ENCODE measurements around the gene USP17L10.
"Not testable (repeated sequence)": the region's sequence is repeated elsewhere in the genome, so short reads cannot be mapped to it uniquely, and the experiment has no call there.

Gene USP17L10, protein sequence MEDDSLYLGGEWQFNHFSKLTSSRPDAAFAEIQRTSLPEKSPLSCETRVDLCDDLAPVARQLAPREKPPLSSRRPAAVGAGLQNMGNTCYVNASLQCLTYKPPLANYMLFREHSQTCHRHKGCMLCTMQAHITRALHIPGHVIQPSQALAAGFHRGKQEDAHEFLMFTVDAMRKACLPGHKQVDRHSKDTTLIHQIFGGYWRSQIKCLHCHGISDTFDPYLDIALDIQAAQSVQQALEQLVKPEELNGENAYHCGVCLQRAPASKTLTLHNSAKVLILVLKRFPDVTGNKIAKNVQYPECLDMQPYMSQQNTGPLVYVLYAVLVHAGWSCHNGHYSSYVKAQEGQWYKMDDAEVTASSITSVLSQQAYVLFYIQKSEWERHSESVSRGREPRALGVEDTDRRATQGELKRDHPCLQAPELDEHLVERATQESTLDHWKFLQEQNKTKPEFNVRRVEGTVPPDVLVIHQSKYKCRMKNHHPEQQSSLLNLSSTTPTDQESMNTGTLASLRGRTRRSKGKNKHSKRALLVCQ

DNA sequence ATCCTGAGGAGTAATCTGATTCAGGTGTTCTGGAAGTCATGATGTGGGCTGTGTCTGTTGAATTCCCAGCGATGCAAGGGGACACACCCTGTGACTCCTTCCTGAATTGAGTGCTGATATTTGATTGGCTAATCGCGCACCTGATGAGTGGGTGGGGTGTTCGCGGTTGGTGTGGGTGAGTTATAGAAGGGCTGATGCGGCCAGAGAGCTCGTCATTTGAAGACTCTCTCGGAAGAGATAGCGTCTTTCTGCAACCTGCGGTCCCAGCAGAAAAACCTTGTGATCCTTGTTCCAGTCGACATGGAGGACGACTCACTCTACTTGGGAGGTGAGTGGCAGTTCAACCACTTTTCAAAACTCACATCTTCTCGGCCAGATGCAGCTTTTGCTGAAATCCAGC is at the start of gene USP17L10:
TSS of gene USP17L10 (plus strand) at position 301 of the 400 bp plus-strand sequence. CDS start at position 301, 0 bp downstream.
- DNase-seq: not testable (repeated sequence)

DNA sequence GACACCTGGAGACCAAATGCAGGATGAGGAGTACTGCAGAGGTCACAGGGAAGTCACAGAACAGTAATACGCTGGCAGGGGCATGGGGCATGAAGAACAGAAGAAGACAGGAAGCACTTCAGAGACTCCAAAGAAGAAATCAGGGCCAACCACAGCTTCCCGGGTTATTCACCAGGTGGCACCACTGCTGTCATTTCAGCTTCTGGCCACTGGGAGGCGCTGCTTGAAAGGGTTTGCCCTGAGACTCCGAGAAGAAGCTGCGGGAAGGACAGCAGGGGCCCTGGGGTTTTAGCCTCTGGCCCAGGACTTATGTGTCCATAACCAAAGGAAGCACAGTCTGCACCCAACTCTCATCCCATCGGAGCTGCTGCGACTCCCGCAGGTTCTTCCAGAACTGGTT is 44.5 kb upstream of the USP17L10 start:
- DNase-seq: not testable (repeated sequence)

DNA sequence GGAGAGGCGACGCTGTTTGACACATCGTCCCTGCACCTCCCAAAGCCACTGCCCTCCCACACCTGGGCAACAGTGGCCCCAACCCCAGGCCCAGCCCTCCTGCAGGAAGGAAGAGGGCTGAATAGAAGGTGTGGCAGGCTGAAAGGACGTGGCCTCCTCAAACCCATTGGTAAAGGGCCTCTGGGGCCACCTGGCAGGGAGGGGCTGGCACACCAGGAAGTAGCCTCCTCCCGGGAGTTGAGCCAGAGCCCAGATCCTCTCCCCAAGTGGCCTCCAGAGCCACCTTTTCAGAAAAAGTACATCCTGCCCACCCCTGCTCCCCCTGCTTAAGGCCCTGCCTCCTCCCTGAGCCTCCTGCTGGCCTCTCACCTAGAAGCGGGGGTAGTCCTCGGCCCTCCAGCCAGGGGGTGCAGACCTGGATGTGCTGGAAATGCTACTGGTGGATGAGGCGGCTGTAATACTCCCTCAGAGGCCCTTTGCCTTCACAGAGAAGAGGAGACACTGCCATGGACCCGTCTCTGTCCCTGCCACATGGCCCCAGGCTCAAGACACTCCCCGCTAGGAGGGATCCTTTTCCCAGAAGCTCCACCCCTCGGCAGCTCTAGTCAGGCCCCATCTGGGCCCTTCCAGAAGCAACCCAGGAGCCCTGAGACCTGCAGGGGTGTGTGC is 40.5 kb upstream of the USP17L10 start, which contains the start of gene FAM90A26:
TSS of gene FAM90A26 (plus strand) at position 619 of the 669 bp plus-strand sequence. CDS start 2,764 bp downstream, outside the sequence.
- not testable (repeated sequence) for DNase-seq

DNA sequence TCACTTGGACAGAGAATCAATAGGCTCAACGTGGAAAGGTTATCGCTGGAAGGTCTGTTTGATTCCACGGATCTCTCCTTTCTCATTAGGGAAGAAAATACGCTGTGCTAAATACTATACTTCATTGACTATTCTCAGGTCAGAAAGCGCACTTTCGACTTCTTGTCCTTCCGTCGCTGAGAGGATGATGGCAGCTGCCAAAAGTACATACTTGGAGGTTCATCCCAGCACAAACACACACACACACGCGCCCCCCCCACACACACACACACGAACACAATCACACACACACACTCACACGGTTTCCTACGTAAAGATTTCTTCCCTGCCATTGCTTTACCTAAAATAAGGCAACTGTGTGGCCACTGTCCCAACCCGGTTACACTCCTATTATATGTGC is 4.2 kb downstream of the USP17L10 start:
- not testable (repeated sequence) for DNase-seq

DNA sequence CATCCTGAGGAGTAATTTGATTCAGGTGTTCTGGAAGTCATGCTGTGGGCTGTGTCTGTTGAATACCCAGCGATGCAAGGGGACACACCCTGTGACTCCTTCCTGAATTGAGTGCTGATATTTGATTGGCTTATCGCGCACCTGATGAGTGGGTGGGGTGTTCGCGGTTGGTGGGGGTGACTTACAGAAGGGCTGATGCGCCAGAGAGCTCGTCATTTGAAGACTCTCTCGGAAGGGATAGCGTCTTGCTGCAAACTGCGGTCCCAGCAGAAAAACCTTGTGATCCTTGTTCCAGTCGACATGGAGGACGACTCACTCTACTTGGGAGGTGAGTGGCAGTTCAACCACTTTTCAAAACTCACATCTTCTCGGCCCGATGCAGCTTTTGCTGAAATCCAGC is 4.6 kb downstream of the USP17L10 start, which contains the start of gene USP17L11:
TSS of gene USP17L11 (plus strand) at position 301 of the 400 bp plus-strand sequence. CDS start at position 301, 0 bp downstream.
- not testable (repeated sequence) for DNase-seq

DNA sequence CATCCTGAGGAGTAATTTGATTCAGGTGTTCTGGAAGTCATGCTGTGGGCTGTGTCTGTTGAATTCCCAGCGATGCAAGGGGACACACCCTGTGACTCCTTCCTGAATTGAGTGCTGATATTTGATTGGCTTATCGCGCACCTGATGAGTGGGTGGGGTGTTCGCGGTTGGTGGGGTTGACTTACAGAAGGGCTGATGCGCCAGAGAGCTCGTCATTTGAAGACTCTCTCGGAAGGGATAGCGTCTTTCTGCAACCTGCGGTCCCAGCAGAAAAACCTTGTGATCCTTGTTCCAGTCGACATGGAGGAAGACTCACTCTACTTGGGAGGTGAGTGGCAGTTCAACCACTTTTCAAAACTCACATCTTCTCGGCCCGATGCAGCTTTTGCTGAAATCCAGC is 9.4 kb downstream of the USP17L10 start, which contains the start of gene USP17L12:
TSS of gene USP17L12 (plus strand) at position 301 of the 400 bp plus-strand sequence. CDS start at position 301, 0 bp downstream.
- not testable (repeated sequence) for DNase-seq

DNA sequence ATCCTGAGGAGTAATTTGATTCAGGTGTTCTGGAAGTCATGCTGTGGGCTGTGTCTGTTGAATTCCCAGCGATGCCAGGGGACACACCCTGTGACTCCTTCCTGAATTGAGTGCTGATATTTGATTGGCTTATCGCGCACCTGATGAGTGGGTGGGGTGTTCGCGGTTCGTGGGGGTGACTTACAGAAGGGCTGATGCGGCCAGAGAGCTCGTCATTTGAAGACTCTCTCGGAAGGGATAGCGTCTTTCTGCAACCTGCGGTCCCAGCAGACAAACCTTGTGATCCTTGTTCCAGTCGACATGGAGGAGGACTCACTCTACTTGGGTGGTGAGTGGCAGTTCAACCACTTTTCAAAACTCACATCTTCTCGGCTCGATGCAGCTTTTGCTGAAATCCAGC is 14.1 kb downstream of the USP17L10 start, which contains the start of gene USP17L13:
TSS of gene USP17L13 (plus strand) at position 301 of the 400 bp plus-strand sequence. CDS start at position 301, 0 bp downstream.
- DNase-seq: not testable (repeated sequence)

DNA sequence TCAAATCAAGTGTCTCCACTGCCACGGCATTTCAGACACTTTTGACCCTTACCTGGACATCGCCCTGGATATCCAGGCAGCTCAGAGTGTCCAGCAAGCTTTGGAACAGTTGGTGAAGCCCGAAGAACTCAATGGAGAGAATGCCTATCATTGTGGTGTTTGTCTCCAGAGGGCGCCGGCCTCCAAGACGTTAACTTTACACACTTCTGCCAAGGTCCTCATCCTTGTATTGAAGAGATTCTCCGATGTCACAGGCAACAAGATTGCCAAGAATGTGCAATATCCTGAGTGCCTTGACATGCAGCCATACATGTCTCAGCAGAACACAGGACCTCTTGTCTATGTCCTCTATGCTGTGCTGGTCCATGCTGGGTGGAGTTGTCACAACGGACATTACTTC is 19.8 kb downstream of the USP17L10 start:
- not testable (repeated sequence) for DNase-seq

DNA sequence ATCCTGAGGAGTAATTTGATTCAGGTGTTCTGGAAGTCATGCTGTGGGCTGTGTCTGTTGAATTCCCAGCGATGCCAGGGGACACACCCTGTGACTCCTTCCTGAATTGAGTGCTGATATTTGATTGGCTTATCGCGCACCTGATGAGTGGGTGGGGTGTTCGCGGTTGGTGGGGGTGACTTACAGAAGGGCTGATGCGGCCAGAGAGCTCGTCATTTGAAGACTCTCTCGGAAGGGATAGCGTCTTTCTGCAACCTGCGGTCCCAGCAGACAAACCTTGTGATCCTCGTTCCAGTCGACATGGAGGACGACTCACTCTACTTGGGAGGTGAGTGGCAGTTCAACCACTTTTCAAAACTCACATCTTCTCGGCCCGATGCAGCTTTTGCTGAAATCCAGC is 23.6 kb downstream of the USP17L10 start, which contains the start of gene USP17L15:
TSS of gene USP17L15 (plus strand) at position 301 of the 400 bp plus-strand sequence. CDS start at position 301, 0 bp downstream.
- not testable (repeated sequence) for DNase-seq

DNA sequence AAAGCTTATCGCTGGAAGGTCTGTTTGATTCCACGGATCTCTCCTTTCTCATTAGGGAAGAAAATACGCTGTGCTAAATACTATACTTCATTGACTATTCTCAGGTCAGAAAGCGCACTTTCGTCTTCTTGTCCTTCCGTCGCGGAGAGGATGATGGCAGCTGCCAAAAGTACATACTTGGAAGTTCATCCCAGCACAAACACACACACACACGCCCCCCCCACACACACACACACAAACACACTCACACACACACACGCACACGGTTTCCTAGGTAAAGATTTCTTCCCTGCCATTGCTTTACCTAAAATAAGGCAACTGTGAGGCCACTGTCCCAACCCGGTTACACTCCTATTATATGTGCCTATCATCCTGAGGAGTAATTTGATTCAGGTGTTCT is 28.0 kb downstream of the USP17L10 start:
- not testable (repeated sequence) for DNase-seq

DNA sequence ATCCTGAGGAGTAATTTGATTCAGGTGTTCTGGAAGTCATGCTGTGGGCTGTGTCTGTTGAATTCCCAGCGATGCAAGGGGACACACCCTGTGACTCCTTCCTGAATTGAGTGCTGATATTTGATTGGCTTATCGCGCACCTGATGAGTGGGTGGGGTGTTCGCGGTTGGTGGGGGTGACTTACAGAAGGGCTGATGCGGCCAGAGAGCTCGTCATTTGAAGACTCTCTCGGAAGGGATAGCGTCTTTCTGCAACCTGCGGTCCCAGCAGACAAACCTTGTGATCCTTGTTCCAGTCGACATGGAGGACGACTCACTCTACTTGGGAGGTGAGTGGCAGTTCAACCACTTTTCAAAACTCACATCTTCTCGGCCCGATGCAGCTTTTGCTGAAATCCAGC is 33.1 kb downstream of the USP17L10 start, which contains the start of gene USP17L17:
TSS of gene USP17L17 (plus strand) at position 301 of the 400 bp plus-strand sequence. CDS start at position 301, 0 bp downstream.
- DNase-seq: not testable (repeated sequence)

DNA sequence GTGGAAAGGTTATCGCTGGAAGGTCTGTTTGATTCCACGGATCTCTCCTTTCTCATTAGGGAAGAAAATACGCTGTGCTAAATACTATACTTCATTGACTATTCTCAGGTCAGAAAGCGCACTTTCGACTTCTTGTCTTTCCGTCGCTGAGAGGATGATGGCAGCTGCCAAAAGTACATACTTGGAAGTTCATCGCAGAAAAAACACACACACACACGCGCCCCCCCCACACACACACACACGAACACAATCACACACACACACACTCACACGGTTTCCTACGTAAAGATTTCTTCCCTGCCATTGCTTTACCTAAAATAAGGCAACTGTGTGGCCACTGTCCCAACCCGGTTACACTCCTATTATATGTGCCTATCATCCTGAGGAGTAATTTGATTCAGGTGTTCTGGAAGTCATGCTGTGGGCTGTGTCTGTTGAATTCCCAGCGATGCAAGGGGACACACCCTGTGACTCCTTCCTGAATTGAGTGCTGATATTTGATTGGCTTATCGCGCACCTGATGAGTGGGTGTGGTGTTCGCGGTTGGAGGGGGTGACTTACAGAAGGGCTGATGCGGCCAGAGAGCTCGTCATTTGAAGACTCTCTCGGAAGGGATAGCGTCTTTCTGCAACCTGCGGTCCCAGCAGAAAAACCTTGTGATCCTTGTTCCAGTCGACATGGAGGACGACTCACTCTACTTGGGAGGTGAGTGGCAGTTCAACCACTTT is 37.7 kb downstream of the USP17L10 start, which contains the start of gene USP17L18:
TSS of gene USP17L18 (plus strand) at position 678 of the 728 bp plus-strand sequence. CDS start at position 678, 0 bp downstream.
- DNase-seq: not testable (repeated sequence)

DNA sequence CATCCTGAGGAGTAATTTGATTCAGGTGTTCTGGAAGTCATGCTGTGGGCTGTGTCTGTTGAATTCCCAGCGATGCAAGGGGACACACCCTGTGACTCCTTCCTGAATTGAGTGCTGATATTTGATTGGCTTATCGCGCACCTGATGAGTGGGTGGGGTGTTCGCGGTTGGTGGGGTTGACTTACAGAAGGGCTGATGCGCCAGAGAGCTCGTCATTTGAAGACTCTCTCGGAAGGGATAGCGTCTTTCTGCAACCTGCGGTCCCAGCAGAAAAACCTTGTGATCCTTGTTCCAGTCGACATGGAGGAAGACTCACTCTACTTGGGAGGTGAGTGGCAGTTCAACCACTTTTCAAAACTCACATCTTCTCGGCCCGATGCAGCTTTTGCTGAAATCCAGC is 42.6 kb downstream of the USP17L10 start, which contains the start of gene USP17L19:
TSS of gene USP17L19 (plus strand) at position 301 of the 400 bp plus-strand sequence. CDS start at position 301, 0 bp downstream.
- DNase-seq: not testable (repeated sequence)

DNA sequence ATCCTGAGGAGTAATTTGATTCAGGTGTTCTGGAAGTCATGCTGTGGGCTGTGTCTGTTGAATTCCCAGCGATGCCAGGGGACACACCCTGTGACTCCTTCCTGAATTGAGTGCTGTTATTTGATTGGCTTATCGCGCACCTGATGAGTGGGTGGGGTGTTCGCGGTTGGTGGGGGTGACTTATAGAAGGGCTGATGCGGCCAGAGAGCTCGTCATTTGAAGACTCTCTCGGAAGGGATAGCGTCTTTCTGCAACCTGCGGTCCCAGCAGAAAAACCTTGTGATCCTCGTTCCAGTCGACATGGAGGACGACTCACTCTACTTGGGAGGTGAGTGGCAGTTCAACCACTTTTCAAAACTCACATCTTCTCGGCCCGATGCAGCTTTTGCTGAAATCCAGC is 47.4 kb downstream of the USP17L10 start, which contains the start of gene USP17L20:
TSS of gene USP17L20 (plus strand) at position 301 of the 400 bp plus-strand sequence. CDS start at position 301, 0 bp downstream.
- DNase-seq: not testable (repeated sequence)

Measured in RPMI8226 (cell line).